Panc1 (cell line): ENCODE data around the gene ARHGEF7. TPM values are rescaled to one million over a fixed set of nuclear protein-coding genes. Genes with fewer than 3 reads are reported as not detected.

Source experiments
- ATAC-seq: fragments of 200-7000 bp; cut with Tn5 transposase; 2 replicates; pipeline ENCODE4 v1.9.1; 2020; ENCODE audit warnings: mild to moderate bottlenecking, moderate library complexity
- BruUV-seq: library from RNA; stranded (reverse); fragments of 400-500 nt; replicated peaks from 2 replicates; lab custom pipeline; 2021; lab: Mats Ljungman, UMichigan
- CTCF ChIA-PET: fragments of 300-600 bp; sonication (Branson Sonifier 250); formaldehyde crosslinking; loops from one replicate; lab custom pipeline; 2022; ENCODE audit warnings: antibody characterized with exemption; lab: Charles Lee
- POLR2A ChIA-PET: fragments of 300-600 bp; sonication (Branson Sonifier 250); formaldehyde crosslinking; loops from one replicate; lab custom pipeline; 2022; ENCODE audit warnings: antibody characterized with exemption; lab: Charles Lee
- DNase-seq: peaks from one replicate; pipeline ENCODE4 v3.0.0-alpha.2; 2010; ENCODE audit warnings: low read depth, low spot score
- H3K27ac ChIP-seq: 2 replicates; pipeline ENCODE4 v1.5.1; 2011; ENCODE audit warnings: mild to moderate bottlenecking, low read length, inconsistent platforms
- H3K27me3 ChIP-seq: fragments of 200-500 bp; sonication (Bioruptor generic); 2 replicates; pipeline ENCODE4 v1.6.0; 2014; ENCODE audit warnings: low read length, inconsistent platforms; ENCODE audit not compliant: control insufficient read depth, insufficient read depth
- H3K36me3 ChIP-seq: fragments of 200-500 bp; sonication (Bioruptor generic); 2 replicates; pipeline ENCODE4 v1.5.1; 2014; ENCODE audit warnings: inconsistent platforms, mild to moderate bottlenecking, low read length, moderate library complexity; ENCODE audit not compliant: control insufficient read depth, insufficient read depth
- H3K4me1 ChIP-seq: 2 replicates; pipeline ENCODE4 v1.5.1; 2011; ENCODE audit warnings: inconsistent platforms, mild to moderate bottlenecking, low read length, moderate library complexity; ENCODE audit not compliant: control insufficient read depth, insufficient read depth
- H3K4me3 ChIP-seq, 2 experiments: 2 replicates each; pipeline ENCODE4 v1.5.1; 2011 to 2012; ENCODE audit warnings: low read depth in 2 of 2, low read length in 2 of 2, mild to moderate bottlenecking in 2 of 2, inconsistent platforms in 1 of 2, moderate library complexity in 1 of 2
- H3K9me3 ChIP-seq: fragments of 200-500 bp; sonication (Bioruptor generic); 2 replicates; pipeline ENCODE4 v1.5.1; 2014; ENCODE audit warnings: low read depth, mild to moderate bottlenecking, inconsistent platforms, low read length, moderate library complexity; ENCODE audit not compliant: control insufficient read depth, insufficient read depth
- CTCF ChIP-seq: fragments of 450-650 bp; IDR thresholded peaks from 2 replicates; pipeline ENCODE4 v1.5.1; 2017; ENCODE audit warnings: mild to moderate bottlenecking
- POLR2AphosphoS5 ChIP-seq: IDR thresholded peaks from 2 replicates; pipeline ENCODE4 v1.6.1; 2012; ENCODE audit warnings: mild to moderate bottlenecking, low read depth, low read length, moderate library complexity
- REST ChIP-seq, 2 experiments: IDR thresholded peaks; 2 replicates each; pipeline ENCODE4 v1.6.1; 2011 to 2012; ENCODE audit warnings: low read depth in 2 of 2, control low read depth in 1 of 2, low read length in 1 of 2, mild to moderate bottlenecking in 1 of 2, moderate library complexity in 1 of 2; ENCODE audit not compliant: insufficient read depth in 1 of 2
- SIN3A ChIP-seq: IDR thresholded peaks from 2 replicates; pipeline ENCODE4 v1.6.1; 2012; ENCODE audit warnings: low read depth, mild to moderate bottlenecking, low read length, moderate library complexity, borderline replicate concordance; ENCODE audit not compliant: insufficient read depth
- TCF7L2 ChIP-seq: IDR thresholded peaks from 2 replicates; pipeline ENCODE4 v1.6.1; 2011; ENCODE audit warnings: mild to moderate bottlenecking, low read depth, low read length, inconsistent platforms
- in situ Hi-C: cut with HindIII; loops from 2 replicates; pipeline ENCODE4 v1.10.0; 2016; ENCODE audit warnings: low sequenced_read_pairs, low pct_unique_long_range_greater_than_20kb
- intact Hi-C: fragments of 100-400 bp; cut with micrococcal nuclease; formaldehyde crosslinking; loops from one replicate; pipeline ENCODE4 v1.10.0; 2022; ENCODE audit not compliant: unreplicated experiment
- total RNA-seq: library from RNA; stranded (reverse); gene quantifications from one replicate; pipeline ENCODE4 v1.2.1, GENCODE V29; 2021; ENCODE audit not compliant: unreplicated experiment

ARHGEF7 gene
- total RNA-seq, 1 experiment from 2014 or later = 36.4 TPM

DNA sequence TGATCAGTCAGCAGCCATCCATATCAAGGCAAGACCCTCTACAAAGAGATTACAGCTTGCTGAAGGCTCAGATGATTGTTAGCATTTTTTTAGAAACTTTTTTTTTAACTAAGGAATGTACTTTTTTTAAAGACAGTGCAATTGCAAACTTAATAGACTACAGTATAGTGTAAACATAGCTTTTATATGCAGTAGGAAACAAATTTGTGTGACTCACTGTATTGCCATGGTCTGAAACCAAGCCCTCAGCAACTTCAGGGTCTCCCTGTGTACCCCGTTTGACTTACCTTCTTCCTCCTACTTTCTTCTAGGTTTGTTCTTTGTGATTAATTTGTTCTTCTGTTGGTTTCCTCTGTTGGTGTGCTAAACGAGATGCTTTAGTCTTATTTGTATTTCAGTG lies 112.3 kb downstream of the ARHGEF7 start:
- Histone ChIP-seq H3K27me3 (no peaks in the 10 kb centered on the region), H3K4me1 (no peaks in the 10 kb centered on the region), H3K4me3 (no peak overlapping the region), H3K36me3 (no peaks in the 10 kb centered on the region), H3K9me3 (no peaks in the 10 kb centered on the region), H3K27ac (no peak overlapping the region)
- no peak for TF ChIP-seq TCF7L2
- no peak for TF ChIP-seq REST (IDR thresholded peaks at IDR 0.05; ENCODE audit: insufficient read depth in 1 of 2, low read depth in 2 of 2, low read length in 1 of 2)
- no peak for TF ChIP-seq SIN3A
- TF ChIP-seq CTCF = no peak
- no peak for TF ChIP-seq POLR2AphosphoS5
- no TSS peak for BruUV-seq
- CTCF ChIA-PET = no interaction called here
- in situ Hi-C loops (no loop called here), intact Hi-C loops (no loop called here)
- ATAC-seq (no peak), DNase-seq (no peak)
- POLR2A ChIA-PET = no interaction called here

DNA sequence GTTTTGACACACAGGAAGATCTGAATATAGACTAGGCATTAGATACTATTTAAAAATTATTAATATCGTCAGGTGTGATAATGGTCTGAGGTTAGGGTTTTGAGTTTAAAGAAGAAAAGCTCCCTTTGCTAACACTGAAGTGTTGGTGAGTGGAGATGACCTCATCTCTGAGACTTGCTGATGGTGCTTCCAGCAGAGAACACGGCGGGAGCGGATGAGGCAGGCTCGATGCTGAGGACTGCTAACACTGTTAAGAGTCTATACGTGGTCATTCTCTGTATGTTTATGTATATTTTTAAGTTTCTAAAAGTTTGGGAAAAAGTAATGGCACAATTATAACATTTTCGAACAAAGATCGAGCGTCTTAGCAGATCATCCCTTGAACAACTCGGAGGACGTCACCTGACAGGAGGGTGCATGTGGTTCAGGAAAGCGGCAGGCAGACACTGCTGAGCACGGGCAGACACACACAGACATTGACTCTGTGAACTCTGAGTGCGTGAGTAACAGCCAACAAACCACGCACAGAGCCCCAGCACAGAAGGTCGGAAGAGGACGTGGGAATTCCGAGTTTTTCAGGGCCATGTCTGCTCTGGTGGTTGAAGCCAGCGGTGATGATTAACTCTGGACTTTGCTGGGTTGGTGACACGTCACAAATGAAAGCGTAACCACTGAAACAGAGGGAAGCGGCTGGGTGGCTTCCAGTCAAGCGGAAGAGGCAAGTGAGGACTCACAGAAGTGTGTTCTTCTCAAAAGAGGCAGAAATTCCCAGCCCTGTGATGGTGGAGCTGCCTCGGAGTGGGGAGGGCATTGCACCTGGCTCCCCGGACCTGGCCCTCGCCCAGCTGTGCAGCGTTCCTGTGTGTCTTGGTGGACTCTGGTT lies 113.4 kb downstream of the ARHGEF7 start:
- in situ Hi-C loops = no loop called here
- H3K27me3 ChIP-seq = no peaks in the 10 kb centered on the region
- ChIA-PET CTCF (no interaction called here), POLR2A (no interaction called here)
- H3K36me3 ChIP-seq = no peaks in the 10 kb centered on the region
- no peak for TF ChIP-seq CTCF
- no peak for TF ChIP-seq SIN3A
- no peak for TF ChIP-seq TCF7L2
- no peak for TF ChIP-seq REST (IDR thresholded peaks at IDR 0.05; ENCODE audit: insufficient read depth in 1 of 2, low read depth in 2 of 2, low read length in 1 of 2)
- no peak for TF ChIP-seq POLR2AphosphoS5
- intact Hi-C loops = no loop called here
- ATAC-seq (no peak), DNase-seq (no peak)
- no peak overlapping the region for H3K27ac ChIP-seq
- H3K4me1 ChIP-seq = no peaks in the 10 kb centered on the region
- no peak overlapping the region for H3K4me3 ChIP-seq
- no peaks in the 10 kb centered on the region for H3K9me3 ChIP-seq
- no TSS peak for BruUV-seq
